HG03103 (cell line): ENCODE measurements around the gene CCDC69.
A peak's percentile ranks its signal among the peaks of the same experiment; 100 is the strongest.
"Not testable (repeated sequence)": the region's sequence is repeated elsewhere in the genome, so short reads cannot be mapped to it uniquely, and the experiment has no call there.

Experiments used
- ATAC-seq: cut with Tn5 transposase; IDR thresholded peaks from one replicate; pipeline ENCODE4 v1.9.1; 2021; ENCODE audit warnings: low read depth; ENCODE audit not compliant: unreplicated experiment

The CCDC69 gene

DNA sequence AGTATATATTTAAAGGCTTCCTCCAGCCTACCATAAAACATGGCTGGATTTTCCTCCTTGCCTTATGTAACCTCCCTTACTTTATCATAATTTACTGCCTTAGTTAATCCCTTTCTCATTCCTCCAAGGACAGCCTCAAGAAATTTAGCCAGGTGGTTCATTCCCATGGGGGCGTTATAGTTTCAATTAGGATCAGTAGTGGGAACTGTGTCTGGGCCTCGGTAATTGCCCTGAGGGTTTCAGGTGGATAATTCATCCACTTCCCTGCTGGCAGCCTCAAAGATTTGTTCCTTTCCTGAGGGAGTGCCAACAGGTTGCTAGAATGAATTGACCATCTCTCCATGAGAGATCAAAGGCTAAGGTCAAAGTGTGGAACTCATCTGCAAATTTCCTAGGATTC lies 24.8 kb upstream of the CCDC69 start:
- no peak for ATAC-seq

- ATAC-seq = no peak
Observed at GRCh38 chr5:151245680-151246219, 21.9 kb upstream of the CCDC69 start.

GRCh38 chr5:151244206-151244605 lies 20.3 kb upstream of the CCDC69 start:
- no peak for ATAC-seq

DNA sequence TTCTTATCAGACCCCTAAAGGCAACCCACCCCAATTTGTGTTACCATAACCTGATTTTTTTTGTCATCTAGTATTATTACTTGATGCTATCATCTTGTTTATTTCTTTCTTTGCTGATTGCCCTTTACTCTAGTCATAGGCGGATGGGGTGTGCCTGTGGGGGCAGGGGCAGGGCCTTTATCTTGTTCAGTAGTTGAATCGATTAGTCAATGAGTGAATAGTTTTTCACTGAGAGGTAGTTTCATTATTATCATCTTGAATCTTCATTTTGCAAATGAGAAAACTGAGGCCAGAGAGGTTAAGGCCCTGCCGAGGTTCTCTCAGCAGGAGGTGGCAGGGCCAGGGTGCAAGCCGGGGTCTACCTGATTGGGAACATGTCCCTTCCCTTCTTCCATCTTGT lies 19.7 kb upstream of the CCDC69 start:
- no peak for ATAC-seq

DNA sequence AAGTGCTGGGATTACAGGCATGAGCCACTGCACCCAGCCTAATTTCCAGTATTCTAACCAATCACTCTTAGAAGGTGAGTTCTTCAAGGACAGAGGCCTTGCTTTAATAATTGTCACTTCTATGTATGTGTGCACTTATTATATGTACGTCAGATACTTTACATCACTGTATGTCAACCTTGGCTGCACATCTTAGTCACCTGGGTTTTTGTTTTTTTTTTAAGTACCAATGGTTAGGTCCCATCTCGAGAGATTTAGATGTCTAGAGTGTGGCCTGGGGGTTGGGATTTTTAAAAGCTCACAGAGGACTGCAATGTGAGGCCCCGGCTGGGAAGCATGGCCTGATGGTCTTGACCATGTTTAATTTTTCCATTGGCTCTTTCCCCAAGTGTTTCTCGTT lies 19.2 kb upstream of the CCDC69 start:
- no peak for ATAC-seq

- peak; percentile 33 for ATAC-seq
Observed at GRCh38 chr5:151240924-151241635, 17.2 kb upstream of the CCDC69 start.

- not testable (repeated sequence) for ATAC-seq
Observed at GRCh38 chr5:151240268-151240835, 16.5 kb upstream of the CCDC69 start.

- ATAC-seq = no peak
Observed at GRCh38 chr5:151239237-151239861, 15.5 kb upstream of the CCDC69 start.

DNA sequence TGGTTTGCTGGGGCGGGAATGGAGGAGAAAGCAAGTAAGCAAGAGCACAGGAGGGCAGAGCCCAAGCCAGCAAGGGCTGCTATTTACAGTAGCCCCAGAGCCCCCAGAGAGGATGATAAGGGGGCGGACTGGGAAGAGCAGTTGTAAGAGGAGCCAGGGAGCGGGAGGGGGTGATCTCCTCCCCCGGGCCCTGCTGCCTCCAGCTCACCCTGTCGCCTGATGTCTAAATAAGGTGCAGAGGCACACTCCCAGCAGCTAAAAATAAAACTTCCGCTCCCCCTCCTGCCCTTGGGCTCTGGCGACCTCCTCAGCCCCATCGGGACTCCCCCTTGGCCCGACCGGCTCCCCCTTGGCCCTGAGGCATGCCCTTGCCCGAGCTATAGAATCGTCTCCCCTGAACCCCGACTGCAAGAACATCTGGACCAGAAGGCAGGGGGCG lies 14.4 kb upstream of the CCDC69 start:
- ATAC-seq = peak; percentile 37

GRCh38 chr5:151237685-151238084 lies 13.8 kb upstream of the CCDC69 start:
- ATAC-seq = no peak

GRCh38 chr5:151236888-151237287 lies 13.0 kb upstream of the CCDC69 start:
- no peak for ATAC-seq

DNA sequence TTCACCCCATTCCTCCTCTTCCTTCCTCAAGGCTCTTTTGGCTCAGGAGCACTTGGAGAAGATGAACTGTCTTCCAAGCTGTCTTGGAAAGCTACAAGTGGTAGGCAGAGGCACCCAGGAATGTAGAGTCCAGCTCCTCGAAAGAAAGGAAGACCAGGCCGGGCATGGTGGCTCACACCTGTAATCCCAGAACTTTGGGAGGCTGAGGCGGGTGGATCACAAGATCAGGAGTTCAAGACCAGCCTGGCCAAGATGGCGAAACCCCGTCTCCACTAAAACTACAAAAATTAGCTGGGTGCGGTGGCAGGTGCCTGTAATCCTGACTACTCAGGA lies 11.3 kb upstream of the CCDC69 start:
- ATAC-seq = not testable (repeated sequence)

DNA sequence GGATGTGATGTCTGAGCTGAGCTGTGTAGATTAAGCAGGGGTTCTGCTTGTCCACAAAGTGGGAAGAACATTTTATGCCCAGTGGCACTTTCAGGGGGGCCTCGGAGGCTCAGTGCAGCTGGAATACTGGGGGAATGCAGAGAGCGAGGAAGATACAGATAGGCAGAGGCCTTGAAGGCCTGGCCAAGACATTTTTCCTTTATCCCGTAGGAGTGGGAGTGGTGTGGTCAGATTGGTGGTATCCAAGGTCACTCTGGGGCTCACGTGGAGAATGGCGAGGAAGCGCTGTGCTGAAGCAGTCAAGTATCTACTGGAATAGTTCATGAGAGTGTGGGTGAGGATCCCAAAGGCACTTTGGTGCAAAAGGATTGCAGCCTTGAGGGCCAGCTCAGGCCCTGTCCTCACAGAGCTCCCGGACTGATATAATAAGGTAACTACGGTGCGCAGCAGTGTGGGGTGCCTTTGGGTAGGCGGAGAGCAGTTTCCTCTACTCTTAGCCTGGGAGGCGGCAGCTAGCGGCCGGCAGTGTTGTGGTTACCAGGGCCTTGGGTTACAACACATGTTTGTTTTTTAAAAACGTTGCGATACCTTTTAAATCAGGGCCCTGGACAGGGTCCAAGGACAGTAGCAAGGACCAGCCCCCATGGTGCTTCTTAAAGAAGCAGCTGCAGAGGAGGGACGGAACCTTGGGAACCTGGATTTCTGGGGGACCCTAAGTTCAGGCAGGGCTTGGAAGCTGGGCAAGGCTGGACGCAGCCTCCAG lies 10.8 kb upstream of the CCDC69 start:
- peak; percentile 63 for ATAC-seq

- peak; percentile 44 for ATAC-seq
Observed at GRCh38 chr5:151233616-151234085, 9.8 kb upstream of the CCDC69 start.

GRCh38 chr5:151231359-151231758 lies 7.5 kb upstream of the CCDC69 start:
- ATAC-seq = no peak

DNA sequence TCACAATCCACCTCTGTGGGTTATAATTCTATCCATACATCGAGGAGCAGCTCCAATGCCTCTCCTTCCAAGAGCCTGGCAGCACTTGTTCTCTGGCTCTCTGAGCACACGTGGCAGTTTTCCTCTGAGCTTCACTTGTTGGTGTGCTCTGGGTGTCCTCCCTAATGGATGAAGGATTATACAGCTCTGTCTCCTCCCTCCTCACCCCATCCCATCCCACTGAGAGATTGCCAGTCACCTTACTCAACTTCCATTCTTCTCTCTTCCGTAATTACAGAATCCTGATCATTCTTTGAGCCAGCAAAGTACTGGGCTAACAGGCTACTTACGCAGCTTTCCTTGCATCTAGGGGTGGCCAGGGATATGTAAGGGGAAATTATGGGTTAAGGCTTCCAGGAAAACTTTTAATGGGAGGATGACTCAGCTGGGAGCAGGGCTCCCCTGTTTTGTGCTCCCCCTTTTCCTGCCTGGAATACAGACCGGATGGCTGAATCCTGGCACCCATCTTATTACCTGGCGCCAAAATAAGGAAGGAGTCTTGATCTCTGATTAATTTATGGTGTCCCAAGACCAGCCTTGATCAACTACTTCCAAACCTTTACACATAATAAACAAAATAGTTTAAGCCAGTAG lies 6.3 kb upstream of the CCDC69 start:
- ATAC-seq = no peak

DNA sequence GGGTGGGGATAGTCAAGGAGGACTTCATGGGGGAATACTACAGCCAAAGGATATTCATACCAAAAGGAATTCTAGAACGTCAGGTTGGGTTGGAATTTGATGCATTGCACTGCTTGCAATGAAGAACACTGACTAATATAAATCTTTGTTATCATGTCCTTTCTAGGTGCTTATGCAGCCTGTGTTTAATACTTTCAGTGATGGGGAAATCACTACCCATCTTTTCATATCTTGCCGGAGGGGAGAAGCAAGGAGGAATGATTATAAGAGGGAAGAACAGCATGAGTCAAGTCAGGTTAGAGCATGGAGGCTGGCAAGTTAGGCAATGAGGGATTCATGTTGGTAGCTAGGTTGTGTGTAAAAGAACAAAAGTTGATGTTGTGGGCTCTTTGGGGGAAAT lies 5.1 kb upstream of the CCDC69 start:
- ATAC-seq = no peak

DNA sequence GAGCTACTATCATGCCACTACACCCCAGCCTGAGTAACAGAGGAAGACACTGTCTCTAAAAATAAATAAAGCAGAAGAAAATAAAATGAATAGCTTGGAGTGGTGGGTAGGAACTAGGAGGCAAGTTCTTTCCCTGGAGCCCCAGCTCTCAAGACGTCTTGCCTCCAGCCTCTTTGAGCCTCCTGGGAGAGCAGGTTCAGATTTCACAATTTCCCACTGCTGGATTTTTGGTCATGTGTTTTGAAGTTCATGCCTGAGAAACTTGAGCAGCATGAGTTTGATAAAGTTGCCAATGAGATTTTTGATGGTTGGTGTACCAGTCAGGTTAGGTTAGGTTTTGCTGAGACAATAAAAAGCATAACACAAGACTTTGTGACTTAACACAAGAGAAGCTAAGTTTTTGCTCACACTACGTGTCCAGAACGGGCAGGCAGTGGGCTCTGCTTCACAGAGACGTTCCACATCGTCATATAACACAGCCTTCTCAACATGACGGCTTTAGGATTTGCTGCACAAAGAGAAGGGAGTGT lies 4.1 kb upstream of the CCDC69 start:
- ATAC-seq = no peak

- ATAC-seq = no peak
Observed at GRCh38 chr5:151225475-151225874, 1.6 kb upstream of the CCDC69 start.

DNA sequence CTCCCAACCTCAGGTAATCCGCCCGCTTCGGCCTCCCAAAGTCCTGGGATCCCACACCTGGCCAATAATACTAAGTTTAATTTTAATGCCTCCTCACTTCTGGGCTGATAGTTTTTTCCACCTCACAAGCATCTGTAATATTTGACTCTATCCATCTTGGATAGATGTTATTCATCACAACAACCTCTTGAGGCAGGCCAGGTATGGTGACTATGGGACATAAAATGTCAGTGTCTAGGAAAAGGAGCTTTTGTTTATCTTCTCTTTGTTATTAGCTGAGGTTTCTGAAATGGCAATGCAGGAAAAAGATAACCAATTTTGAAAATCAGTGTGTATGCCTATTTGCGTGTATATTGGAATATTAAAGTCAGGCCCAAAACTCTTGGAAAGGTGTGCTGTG lies 1.2 kb upstream of the CCDC69 start:
- ATAC-seq = no peak
